Ascending aorta (tissue), 2 donors: Measurements from ENCODE around the gene CEP112. TPM values are rescaled to one million over a fixed set of nuclear protein-coding genes. Genes with fewer than 3 reads are reported as not detected.

Source experiments
- DNase-seq, 2 donors: peaks; one replicate each; pipeline ENCODE4 v3.0.0-alpha.2; 2019; ENCODE audit warnings: low spot score in 2 of 2
- H3K27ac ChIP-seq, 2 donors: fragments of 200-600 bp; sonication (generic); one replicate each; pipeline ENCODE4 v1.5.1; 2016 to 2017; ENCODE audit warnings: mild to moderate bottlenecking in 1 of 2
- H3K27me3 ChIP-seq: fragments of 200-600 bp; sonication (generic); one replicate; pipeline ENCODE4 v1.5.1; 2017
- H3K36me3 ChIP-seq, 2 donors: fragments of 200-600 bp; sonication (generic); one replicate each; pipeline ENCODE4 v1.5.1; 2016
- H3K4me1 ChIP-seq, 2 donors: fragments of 200-600 bp; sonication (generic); one replicate each; pipeline ENCODE4 v1.5.1; 2016 to 2017; ENCODE audit warnings: mild to moderate bottlenecking in 1 of 2
- H3K4me3 ChIP-seq, 2 donors: fragments of 200-600 bp; sonication (generic); one replicate each; pipeline ENCODE4 v1.5.1; 2016 to 2017; ENCODE audit warnings: mild to moderate bottlenecking in 1 of 2
- H3K9me3 ChIP-seq, 2 donors: fragments of 200-600 bp; sonication (generic); one replicate each; pipeline ENCODE4 v1.5.1; 2016
- CTCF ChIP-seq, 3 experiments: fragments of 200-600 bp in 2 of 3; fragments of 450-650 bp in 1 of 3; sonication (generic) in 2 of 3; IDR thresholded peaks; one replicate each; pipeline ENCODE4 v1.5.1; 2016 to 2019; ENCODE audit warnings: antibody characterized with exemption in 3 of 3, mild to moderate bottlenecking in 1 of 3, moderate library complexity in 1 of 3
- intact Hi-C: fragments of 100-400 bp; cut with DNase I; formaldehyde crosslinking; loops from one replicate; pipeline ENCODE4 v1.15.1; 2023
- total RNA-seq: library from RNA; depleted of rRNA; stranded (reverse); fragments of >200 nt; gene quantifications from one replicate; pipeline ENCODE4 v1.1.0, GENCODE V29; 2016

CEP112 gene
- total RNA-seq, 1 donor from 2014 or later = 11.4 TPM

GRCh38 chr17:65595071-65595656 is 596.8 kb downstream of the CEP112 start:
- H3K4me3 ChIP-seq = no peak overlapping the region
- peaks cover 0 to 1% of the 10 kb centered on the region in 2 donors for H3K4me1 ChIP-seq
- H3K36me3 ChIP-seq = no peaks in the 10 kb centered on the region
- no peaks in the 10 kb centered on the region for H3K9me3 ChIP-seq
- no peak overlapping the region for H3K27ac ChIP-seq
- no peaks in the 10 kb centered on the region for H3K27me3 ChIP-seq
- no peak for TF ChIP-seq CTCF (IDR thresholded peaks at IDR 0.05)
- intact Hi-C loops = no loop called here
- no peak for DNase-seq

DNA sequence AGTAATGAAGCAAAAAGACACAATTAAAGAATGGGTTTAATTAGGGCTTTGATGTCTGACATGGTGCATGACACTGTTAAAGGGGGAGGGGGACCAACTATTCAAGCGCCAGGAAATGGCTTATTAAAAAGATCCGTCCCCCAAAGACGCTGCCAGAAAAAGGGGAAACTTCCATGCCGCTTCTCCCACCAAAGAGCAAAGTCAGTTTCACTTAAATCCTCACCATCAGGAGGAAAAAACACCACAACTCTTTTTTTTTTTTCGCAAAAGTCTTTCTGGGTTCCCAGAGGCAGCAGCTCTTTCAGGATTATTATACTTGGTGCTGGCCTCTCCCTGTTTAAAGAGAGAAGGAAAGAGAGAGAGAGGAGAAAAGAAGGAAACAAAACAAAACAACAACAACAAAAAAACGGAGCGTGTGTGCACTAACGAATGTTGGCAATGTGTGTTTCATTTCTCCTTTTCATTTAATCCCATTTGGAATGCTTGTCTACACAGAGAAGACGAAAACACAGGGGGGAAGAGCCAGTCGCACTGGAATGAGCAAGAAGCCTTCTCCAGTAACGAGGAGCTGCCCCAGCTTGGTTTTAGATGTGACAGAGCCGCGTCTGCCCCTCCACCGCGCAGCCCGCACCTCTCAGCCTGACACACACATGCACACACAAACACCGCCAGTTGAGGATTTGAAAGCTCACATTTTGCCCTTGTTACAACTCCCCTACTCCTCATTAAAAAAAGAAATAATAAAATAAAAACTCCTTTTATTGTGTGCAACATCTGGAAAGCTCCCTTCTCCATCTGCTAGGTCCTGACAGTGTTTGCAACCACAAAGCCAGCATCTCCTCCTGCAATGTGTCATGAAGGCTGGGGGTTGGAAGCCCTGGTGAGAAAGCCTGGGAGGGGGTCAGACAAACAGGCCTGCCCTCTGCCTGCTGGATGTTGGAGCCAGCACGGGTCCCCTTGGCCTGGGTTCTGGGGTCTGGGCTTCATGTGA is 597.8 kb downstream of the CEP112 start:
- Histone ChIP-seq H3K27ac (no peak overlapping the region), H3K27me3 (no peaks in the 10 kb centered on the region), H3K4me3 (no peak overlapping the region), H3K4me1 (no peaks in the 10 kb centered on the region), H3K9me3 (no peaks in the 10 kb centered on the region), H3K36me3 (no peaks in the 10 kb centered on the region)
- no peak for TF ChIP-seq CTCF (IDR thresholded peaks at IDR 0.05)
- intact Hi-C loops = no loop called here
- no peak for DNase-seq

GRCh38 chr17:65593092-65593854 is 598.7 kb downstream of the CEP112 start:
- Histone ChIP-seq H3K36me3 (no peaks in the 10 kb centered on the region), H3K27ac (no peak overlapping the region), H3K4me1 (no peaks in the 10 kb centered on the region), H3K4me3 (no peak overlapping the region), H3K9me3 (no peaks in the 10 kb centered on the region), H3K27me3 (no peaks in the 10 kb centered on the region)
- intact Hi-C loops = no loop called here
- no peak for TF ChIP-seq CTCF (IDR thresholded peaks at IDR 0.05)
- no peak for DNase-seq

GRCh38 chr17:65592125-65592965 is 599.6 kb downstream of the CEP112 start:
- DNase-seq = no peak
- no peak for TF ChIP-seq CTCF (IDR thresholded peaks at IDR 0.05)
- intact Hi-C loops = no loop called here

GRCh38 chr17:65589321-65589720 is 602.6 kb downstream of the CEP112 start:
- H3K27ac ChIP-seq = no peak overlapping the region
- H3K36me3 ChIP-seq = no peaks in the 10 kb centered on the region
- intact Hi-C loops = no loop called here
- DNase-seq = no peak
- peaks cover 5 to 8% of the 10 kb centered on the region in 2 donors for H3K4me1 ChIP-seq
- H3K4me3 ChIP-seq = no peak overlapping the region
- no peak for TF ChIP-seq CTCF (IDR thresholded peaks at IDR 0.05)
- no peaks in the 10 kb centered on the region for H3K9me3 ChIP-seq
- H3K27me3 ChIP-seq = no peaks in the 10 kb centered on the region

More at GRCh38 chr17:65592125-65592965, 599.6 kb downstream of the CEP112 start:
- no peaks in the 10 kb centered on the region for H3K36me3 ChIP-seq
- H3K4me1 ChIP-seq = no peaks in the 10 kb centered on the region
- no peak overlapping the region for H3K27ac ChIP-seq
- no peaks in the 10 kb centered on the region for H3K27me3 ChIP-seq
- H3K9me3 ChIP-seq = no peaks in the 10 kb centered on the region
- no peak overlapping the region for H3K4me3 ChIP-seq
